ENCODE data around the gene DCUN1D3.

DNA sequence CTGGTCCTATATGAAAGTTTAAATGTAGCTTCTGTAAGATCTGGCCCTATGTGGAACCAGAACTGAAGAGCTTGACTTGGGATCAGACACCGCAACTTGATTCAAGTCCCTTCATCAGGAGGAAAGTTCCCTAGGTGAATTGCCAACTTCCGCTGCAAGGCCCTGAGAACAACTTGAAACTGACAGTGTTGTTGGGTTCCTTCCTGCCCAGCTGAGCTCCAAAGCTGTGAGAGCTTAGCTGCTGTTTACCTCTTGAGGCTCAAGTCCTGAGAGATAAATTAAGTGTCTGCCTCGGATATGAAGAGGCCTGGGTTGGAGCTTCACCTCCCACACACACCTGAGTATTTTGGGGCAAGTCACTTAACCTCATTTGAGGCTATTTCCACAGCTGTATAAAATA is 49.2 kb downstream of the DCUN1D3 start:
- no peak for TF ChIP-seq CTCF (IDR thresholded peaks at IDR 0.05)
- TF ChIP-seq POLR2A (IDR thresholded peaks at IDR 0.05), result no peak
